Natural killer cell (primary cell): Measurements from ENCODE around the gene UBE2F. TPM values are rescaled to one million over a fixed set of nuclear protein-coding genes. Genes with fewer than 3 reads are reported as not detected.
A peak's percentile ranks its signal among the peaks of the same experiment; 100 is the strongest.

Source experiments
- ATAC-seq, 3 donors: fragments of 150-1000 bp in 2 of 3; fragments of 200-7000 bp in 1 of 3; cut with Tn5 transposase; 1 replicate in 1 of 3; 2 replicates in 2 of 3; pipeline ENCODE4 v1.10.0; 2021; ENCODE audit warnings: mild to moderate bottlenecking in 2 of 3, moderate library complexity in 2 of 3
- DNase-seq, 2 donors: peaks; one replicate each; pipeline versions ENCODE4 v3.0.0 to v3.0.0-alpha.2; 2013 to 2021; ENCODE audit warnings: mixed read lengths in 1 of 2
- H3K27ac ChIP-seq: one replicate; pipeline ENCODE4 v1.5.1; 2013; ENCODE audit warnings: mild to moderate bottlenecking, low read length
- H3K27me3 ChIP-seq: one replicate; pipeline ENCODE4 v1.6.1; 2013; ENCODE audit warnings: low read length; ENCODE audit not compliant: control insufficient read depth, insufficient read depth
- H3K36me3 ChIP-seq: one replicate; pipeline ENCODE4 v1.6.1; 2013; ENCODE audit warnings: low read length; ENCODE audit not compliant: control insufficient read depth, insufficient read depth
- H3K4me1 ChIP-seq: one replicate; pipeline ENCODE4 v1.6.1; 2013; ENCODE audit warnings: low read length; ENCODE audit not compliant: control insufficient read depth, insufficient read depth
- H3K4me3 ChIP-seq: one replicate; pipeline ENCODE4 v1.5.1; 2013; ENCODE audit warnings: low read length
- H3K9me3 ChIP-seq: one replicate; pipeline ENCODE4 v1.6.1; 2013; ENCODE audit warnings: low read length; ENCODE audit not compliant: control insufficient read depth, insufficient read depth
- H3K27ac Mint-ChIP-seq, 2 donors: one replicate each; pipeline ENCODE4 v1.8.0; 2022; ENCODE audit warnings: mild to moderate bottlenecking in 2 of 2, mixed read lengths in 2 of 2, moderate library complexity in 1 of 2
- H3K27me3 Mint-ChIP-seq, 2 donors: one replicate each; pipeline ENCODE4 v1.8.0; 2022; ENCODE audit warnings: low read depth in 2 of 2, mixed read lengths in 2 of 2
- H3K36me3 Mint-ChIP-seq: one replicate; pipeline ENCODE4 v1.8.0; 2022; ENCODE audit warnings: mixed read lengths
- H3K4me1 Mint-ChIP-seq, 2 donors: one replicate each; pipeline ENCODE4 v1.8.0; 2022; ENCODE audit warnings: mixed read lengths in 2 of 2
- H3K4me3 Mint-ChIP-seq: one replicate; pipeline ENCODE4 v1.8.0; 2022; ENCODE audit warnings: mild to moderate bottlenecking, moderate library complexity, mixed read lengths
- H3K9me3 Mint-ChIP-seq, 2 donors: one replicate each; pipeline ENCODE4 v1.8.0; 2022; ENCODE audit warnings: mixed read lengths in 2 of 2
- CTCF ChIP-seq: fragments of 200-600 bp; IDR thresholded peaks from one replicate; pipeline ENCODE4 v1.8.0; 2022; ENCODE audit warnings: antibody characterized with exemption
- WGBS: methylation state at CpG from one replicate; pipeline ENCODE4 v1.1.7; 2013; ENCODE audit warnings: missing lambda C conversion rate; ENCODE audit not compliant: insufficient coverage; 5-methylcytosine and 5-hydroxymethylcytosine counted together
- intact Hi-C: fragments of 100-400 bp; cut with micrococcal nuclease; formaldehyde crosslinking; loops from one replicate; pipeline ENCODE4 v1.14.2; 2022
- total RNA-seq, 4 donors: library from RNA; stranded (reverse); fragments of 120-200 nt in 1 of 4; gene quantifications; one replicate each; pipeline versions ENCODE4 v1.2.3 to v1.2.4, GENCODE V29; 2013 to 2022

The UBE2F gene
- total RNA-seq, 3 donors from 2014 or later (not counting 1 experiment from before 2014, with no cell fraction given), result 82.4 to 135 (median 96.1) TPM

DNA sequence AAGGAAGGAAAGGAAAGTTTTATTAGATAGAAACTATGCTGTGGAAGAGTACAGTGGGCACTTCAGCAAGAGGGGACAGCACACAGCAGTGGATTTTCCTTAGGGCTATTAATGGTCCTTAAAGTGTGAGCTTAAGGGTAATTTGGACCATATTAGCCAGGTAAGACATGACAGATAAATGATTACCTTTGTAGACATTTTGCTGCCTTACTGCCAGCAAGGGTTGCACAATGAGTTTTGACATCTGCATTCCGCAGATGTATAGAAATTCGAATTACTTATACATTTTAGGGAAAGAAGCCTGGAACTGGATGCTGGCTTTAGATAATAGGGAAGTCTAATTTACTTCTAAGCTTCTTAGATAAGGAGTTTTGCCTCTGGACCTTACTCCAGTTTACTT lies 14.0 kb upstream of the UBE2F start:
- Mint-ChIP-seq H3K4me3 (no peak overlapping the region), H3K27me3 (peaks cover 0 to 17% of the 10 kb centered on the region in 2 donors), H3K4me1 (peaks cover 7 to 10% of the 10 kb centered on the region in 2 donors), H3K9me3 (no peaks in the 10 kb centered on the region), H3K36me3 (no peaks in the 10 kb centered on the region), H3K27ac (no peak overlapping the region)
- Histone ChIP-seq H3K9me3 (no peaks in the 10 kb centered on the region), H3K27me3 (peaks cover 3% of the 10 kb centered on the region), H3K36me3 (no peaks in the 10 kb centered on the region), H3K4me3 (no peak overlapping the region), H3K4me1 (peaks cover 14% of the 10 kb centered on the region), H3K27ac (no peak overlapping the region)
- no peak for ATAC-seq
- WGBS, result 93% methylated on average over 2 of the region's 2 CpGs
- no peak for TF ChIP-seq CTCF
- DNase-seq, result no peak
- intact Hi-C loops, result no loop called here

DNA sequence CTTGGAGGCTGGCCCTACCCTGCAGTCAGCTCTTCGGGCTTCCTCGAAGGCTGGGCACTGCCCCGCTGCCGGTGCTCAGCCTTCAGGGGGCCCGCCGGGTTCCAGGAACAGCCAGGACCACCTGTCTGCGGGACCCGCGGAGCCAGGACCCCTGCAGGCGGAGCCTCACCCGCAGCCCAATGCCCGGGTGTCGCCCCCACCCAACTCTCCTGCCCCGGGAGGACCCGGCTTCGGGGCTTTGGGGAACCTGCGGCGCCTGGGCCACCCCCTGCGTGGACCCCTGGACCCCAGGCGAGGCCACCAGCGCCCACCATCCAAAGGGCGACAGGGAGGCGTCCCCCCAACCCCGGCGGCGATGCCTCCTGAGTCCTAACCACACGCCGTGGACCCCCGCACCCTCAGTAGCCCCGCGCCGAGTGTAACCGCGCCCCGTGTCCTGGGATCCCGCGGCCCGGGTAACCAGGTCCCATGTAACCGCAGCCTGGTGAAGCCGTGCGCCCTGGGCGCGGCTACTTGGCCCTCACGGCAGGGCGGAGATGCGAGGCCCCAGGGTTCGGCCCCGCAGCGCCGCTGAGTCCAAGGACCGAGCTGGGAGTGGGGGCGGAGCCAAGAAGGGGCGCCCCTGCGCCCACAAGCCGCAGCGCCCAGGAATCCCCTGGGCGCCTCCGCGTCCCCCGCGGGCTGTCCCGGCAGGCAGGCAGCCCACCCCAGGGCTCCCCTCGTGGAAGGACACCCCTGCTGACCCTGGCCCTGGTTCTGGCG lies 11.0 kb upstream of the UBE2F start:
- H3K9me3 Mint-ChIP-seq, result no peaks in the 10 kb centered on the region
- H3K36me3 Mint-ChIP-seq, result no peaks in the 10 kb centered on the region
- no peak overlapping the region for H3K4me3 ChIP-seq
- no peak overlapping the region for H3K27ac Mint-ChIP-seq
- 20% methylated on average over 64 of the region's 64 CpGs for WGBS
- peaks cover 7 to 10% of the 10 kb centered on the region in 2 donors for H3K4me1 Mint-ChIP-seq
- H3K27ac ChIP-seq, result no peak overlapping the region
- DNase-seq (peak; percentile 32 to 33), ATAC-seq (peak in 2 of 3 donors; percentile 85 to 93)
- H3K9me3 ChIP-seq, result no peaks in the 10 kb centered on the region
- H3K36me3 ChIP-seq, result no peaks in the 10 kb centered on the region
- intact Hi-C loops, result no loop called here
- peak overlapping the region; percentile 67 for H3K4me3 Mint-ChIP-seq
- H3K4me1 ChIP-seq, result peaks cover 14% of the 10 kb centered on the region
- no peak for TF ChIP-seq CTCF
- peaks cover 0 to 17% of the 10 kb centered on the region in 2 donors for H3K27me3 Mint-ChIP-seq
- peaks cover 3% of the 10 kb centered on the region for H3K27me3 ChIP-seq

DNA sequence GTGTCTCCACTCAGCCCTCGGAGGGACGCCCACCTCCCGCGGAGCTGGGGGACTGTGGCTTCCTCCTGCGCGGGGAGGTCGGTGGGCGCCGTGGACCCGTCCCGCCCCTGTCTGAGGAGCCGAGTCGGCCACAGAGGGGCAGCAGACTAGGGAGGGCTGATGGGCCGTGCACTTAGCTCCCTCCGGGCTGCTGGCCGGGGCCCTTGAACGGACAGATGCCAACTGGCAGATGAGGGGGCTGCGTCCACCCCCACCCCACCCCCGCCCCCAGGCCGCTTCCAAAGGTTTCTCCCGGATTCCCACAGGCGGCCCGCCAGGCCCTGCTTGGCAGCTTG lies 10.4 kb upstream of the UBE2F start:
- Mint-ChIP-seq H3K27me3 (peaks cover 0 to 15% of the 10 kb centered on the region in 2 donors), H3K9me3 (no peaks in the 10 kb centered on the region), H3K4me3 (peak overlapping the region; percentile 67), H3K36me3 (no peaks in the 10 kb centered on the region), H3K27ac (no peak overlapping the region), H3K4me1 (peaks cover 7 to 10% of the 10 kb centered on the region in 2 donors)
- H3K27ac ChIP-seq, result no peak overlapping the region
- 15% methylated on average over 21 of the region's 23 CpGs for WGBS
- DNase-seq (no peak), ATAC-seq (peak in 2 of 3 donors; percentile 42 to 59)
- peaks cover 3% of the 10 kb centered on the region for H3K27me3 ChIP-seq
- H3K9me3 ChIP-seq, result peaks cover under 1% of the 10 kb centered on the region
- H3K36me3 ChIP-seq, result no peaks in the 10 kb centered on the region
- no peak for TF ChIP-seq CTCF
- peaks cover 14% of the 10 kb centered on the region for H3K4me1 ChIP-seq
- intact Hi-C loops, result no loop called here
- H3K4me3 ChIP-seq, result no peak overlapping the region
